Activated CD8-positive, alpha-beta memory T cell treated with anti-CD3 and anti-CD28 coated beads, Interleukin-2, amount 50 U/mL, for 1 hour (primary cell): ENCODE measurements around the gene FADS3.

Source experiments
- DNase-seq: peaks from one replicate; pipeline ENCODE4 v3.0.0-alpha.2; 2020; ENCODE audit errors: extremely low read depth

Gene FADS3

GRCh38 chr11:61879152-61879551 is 12.2 kb downstream of the FADS3 start:
- DNase-seq: no peak

- DNase-seq: no peak
These were observed 15.6 kb downstream of the FADS3 start for GRCh38 chr11:61875698-61876097.

- no peak for DNase-seq
These were observed 16.5 kb downstream of the FADS3 start for GRCh38 chr11:61874853-61875252.

- no peak for DNase-seq
These were observed 17.0 kb downstream of the FADS3 start for GRCh38 chr11:61874377-61874809.

GRCh38 chr11:61873588-61874376 is 17.6 kb downstream of the FADS3 start:
- DNase-seq: no peak

GRCh38 chr11:61872935-61873565 is 18.3 kb downstream of the FADS3 start:
- DNase-seq: no peak

- no peak for DNase-seq
These were observed 20.2 kb downstream of the FADS3 start for GRCh38 chr11:61871158-61871597.

- no peak for DNase-seq
These were observed 20.8 kb downstream of the FADS3 start for GRCh38 chr11:61870541-61871031.

- no peak for DNase-seq
These were observed 21.5 kb downstream of the FADS3 start for GRCh38 chr11:61869708-61870451.

- DNase-seq: no peak
These were observed 22.0 kb downstream of the FADS3 start for GRCh38 chr11:61869429-61869707.

- no peak for DNase-seq
These were observed 22.5 kb downstream of the FADS3 start for GRCh38 chr11:61868571-61869428.

- no peak for DNase-seq
These were observed 24.4 kb downstream of the FADS3 start for GRCh38 chr11:61866958-61867343.

- DNase-seq: no peak
These were observed 25.0 kb downstream of the FADS3 start for GRCh38 chr11:61866231-61866957.

GRCh38 chr11:61864814-61865775 is 26.2 kb downstream of the FADS3 start:
- DNase-seq: no peak

GRCh38 chr11:61863548-61864081 is 27.7 kb downstream of the FADS3 start:
- no peak for DNase-seq

GRCh38 chr11:61862714-61863547 is 28.4 kb downstream of the FADS3 start:
- DNase-seq: no peak

- no peak for DNase-seq
These were observed 29.7 kb downstream of the FADS3 start for GRCh38 chr11:61861634-61862033.

GRCh38 chr11:61860054-61860903 is 31.1 kb downstream of the FADS3 start:
- DNase-seq: no peak
